Ureter (tissue), 1 donor: ENCODE measurements around the gene AP1G2. TPM values are rescaled to one million over a fixed set of nuclear protein-coding genes. Genes with fewer than 3 reads are reported as not detected.
"Not testable (repeated sequence)": the region's sequence is repeated elsewhere in the genome, so short reads cannot be mapped to it uniquely, and the experiment has no call there.

Source experiments
- DNase-seq: peaks from one replicate; pipeline ENCODE4 v3.0.0-alpha.2; 2020; ENCODE audit warnings: low spot score
- total RNA-seq: library from RNA; stranded (reverse); gene quantifications from one replicate; pipeline ENCODE4 v1.2.4, GENCODE V29; 2023
- donor health status: DM: yes; HTN: yes; CAD: no.

The AP1G2 gene, protein sequence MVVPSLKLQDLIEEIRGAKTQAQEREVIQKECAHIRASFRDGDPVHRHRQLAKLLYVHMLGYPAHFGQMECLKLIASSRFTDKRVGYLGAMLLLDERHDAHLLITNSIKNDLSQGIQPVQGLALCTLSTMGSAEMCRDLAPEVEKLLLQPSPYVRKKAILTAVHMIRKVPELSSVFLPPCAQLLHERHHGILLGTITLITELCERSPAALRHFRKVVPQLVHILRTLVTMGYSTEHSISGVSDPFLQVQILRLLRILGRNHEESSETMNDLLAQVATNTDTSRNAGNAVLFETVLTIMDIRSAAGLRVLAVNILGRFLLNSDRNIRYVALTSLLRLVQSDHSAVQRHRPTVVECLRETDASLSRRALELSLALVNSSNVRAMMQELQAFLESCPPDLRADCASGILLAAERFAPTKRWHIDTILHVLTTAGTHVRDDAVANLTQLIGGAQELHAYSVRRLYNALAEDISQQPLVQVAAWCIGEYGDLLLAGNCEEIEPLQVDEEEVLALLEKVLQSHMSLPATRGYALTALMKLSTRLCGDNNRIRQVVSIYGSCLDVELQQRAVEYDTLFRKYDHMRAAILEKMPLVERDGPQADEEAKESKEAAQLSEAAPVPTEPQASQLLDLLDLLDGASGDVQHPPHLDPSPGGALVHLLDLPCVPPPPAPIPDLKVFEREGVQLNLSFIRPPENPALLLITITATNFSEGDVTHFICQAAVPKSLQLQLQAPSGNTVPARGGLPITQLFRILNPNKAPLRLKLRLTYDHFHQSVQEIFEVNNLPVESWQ
- 248 TPM for total RNA-seq

GRCh38 chr14:23567186-23568020 lies at the start of gene AP1G2:
AP1G2 (minus strand) TSS chr14:23567791; CDS start chr14:23567314, 477 bp downstream.
- peak; percentile 95 for DNase-seq

GRCh38 chr14:23615856-23616255 lies 48.3 kb upstream of the AP1G2 start:
- DNase-seq: no peak

DNA sequence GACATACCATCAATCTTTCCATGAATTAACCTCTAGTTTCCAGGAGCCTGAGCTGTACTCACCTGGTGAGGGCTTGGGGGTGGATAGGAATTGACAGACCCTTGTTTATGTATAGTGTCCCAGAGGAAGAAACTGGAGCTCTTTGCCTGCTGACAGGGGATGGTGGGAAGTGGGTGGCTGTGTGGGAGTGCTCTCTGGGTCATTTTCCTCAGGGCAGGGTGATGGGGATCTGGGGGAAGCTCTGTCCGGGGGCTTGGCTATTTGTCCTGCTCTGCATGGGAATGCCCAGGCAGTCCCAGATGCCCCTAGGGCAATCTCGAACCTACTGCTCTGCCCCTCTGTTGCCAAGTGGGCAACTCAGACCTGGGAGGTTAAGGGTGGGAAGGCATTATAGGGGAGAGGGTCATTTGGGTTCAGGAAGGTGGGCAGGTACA lies 46.8 kb upstream of the AP1G2 start:
- DNase-seq: no peak

DNA sequence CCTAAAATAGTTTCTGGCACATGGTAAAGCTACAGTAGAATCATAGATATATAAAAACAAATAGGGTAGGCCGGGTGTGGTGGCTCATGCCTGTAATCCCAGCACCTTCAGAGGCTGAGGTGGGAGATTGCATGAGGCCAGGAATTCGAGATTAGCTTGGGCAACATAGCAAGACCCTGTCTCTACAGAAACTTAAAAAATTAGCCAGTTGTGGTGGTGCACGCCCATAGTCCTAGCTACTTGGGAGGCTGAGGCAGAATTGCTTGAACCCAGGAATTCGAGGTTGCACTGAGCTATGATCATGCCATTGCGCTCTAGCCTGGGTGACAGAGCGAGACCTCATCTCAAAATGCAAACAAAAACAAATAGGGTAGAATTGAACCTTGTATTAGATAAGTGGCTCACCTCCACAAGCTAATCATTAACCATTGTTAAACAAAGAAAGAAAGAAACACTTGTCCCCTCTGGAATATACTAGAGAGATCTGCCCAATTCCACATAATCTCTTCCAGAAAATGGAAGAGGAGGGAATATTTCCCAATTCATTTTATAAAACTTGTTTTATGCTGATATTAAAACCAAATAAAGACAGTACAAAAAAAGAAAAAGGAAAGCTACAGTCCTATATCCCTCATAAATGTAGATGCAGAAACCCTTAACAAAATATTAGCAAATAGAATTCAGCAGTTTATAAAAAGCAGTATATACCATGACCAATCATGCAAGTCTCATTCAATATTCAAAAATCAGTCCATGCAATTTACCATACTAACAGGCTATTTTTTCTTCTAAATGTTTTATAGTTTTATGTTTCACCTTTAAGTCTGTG lies 45.9 kb upstream of the AP1G2 start:
- no peak for DNase-seq

DNA sequence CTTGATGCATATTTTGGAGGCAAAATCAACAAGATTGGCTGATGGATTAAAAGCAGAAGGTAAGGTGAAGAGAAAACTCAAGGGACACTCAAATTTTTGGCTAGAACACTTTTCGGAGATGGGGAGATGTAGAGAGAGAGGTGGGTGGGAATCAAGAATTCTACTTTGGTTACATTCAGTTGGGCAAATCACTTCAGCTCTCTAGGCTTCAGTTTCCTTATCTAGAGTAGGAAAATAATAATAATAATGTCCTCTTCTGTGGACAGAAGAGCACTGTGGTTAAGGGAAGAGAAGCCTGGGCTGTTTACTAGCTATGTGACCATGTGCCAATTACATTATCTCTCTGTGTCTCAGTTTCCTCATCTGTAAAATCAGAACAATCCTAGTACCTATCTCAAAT lies 45.2 kb upstream of the AP1G2 start:
- no peak for DNase-seq

- DNase-seq: no peak
Observed at GRCh38 chr14:23612354-23612732, 44.8 kb upstream of the AP1G2 start.

DNA sequence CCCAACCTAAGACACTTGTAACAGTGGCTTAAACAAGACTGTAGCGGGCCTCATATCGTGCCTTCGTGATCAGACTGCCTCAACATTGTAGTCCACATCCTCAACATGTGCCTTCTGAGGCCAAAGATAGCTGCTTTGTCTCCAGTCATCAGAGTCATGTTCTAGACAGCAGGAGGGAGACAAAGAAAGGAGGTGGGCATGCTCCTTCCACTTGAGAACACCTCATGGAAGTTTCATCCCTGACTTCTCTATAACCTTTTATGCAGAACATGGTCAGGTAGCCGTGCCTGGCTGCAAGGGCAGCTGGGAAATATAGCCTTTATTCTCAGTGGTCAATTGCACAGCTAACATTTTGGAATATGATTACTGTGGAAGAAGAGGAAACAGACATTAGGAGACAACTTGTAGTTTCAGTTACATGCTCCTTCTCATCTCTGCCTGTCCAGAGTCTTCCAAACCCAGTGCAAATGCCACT lies 43.3 kb upstream of the AP1G2 start:
- DNase-seq: no peak

DNA sequence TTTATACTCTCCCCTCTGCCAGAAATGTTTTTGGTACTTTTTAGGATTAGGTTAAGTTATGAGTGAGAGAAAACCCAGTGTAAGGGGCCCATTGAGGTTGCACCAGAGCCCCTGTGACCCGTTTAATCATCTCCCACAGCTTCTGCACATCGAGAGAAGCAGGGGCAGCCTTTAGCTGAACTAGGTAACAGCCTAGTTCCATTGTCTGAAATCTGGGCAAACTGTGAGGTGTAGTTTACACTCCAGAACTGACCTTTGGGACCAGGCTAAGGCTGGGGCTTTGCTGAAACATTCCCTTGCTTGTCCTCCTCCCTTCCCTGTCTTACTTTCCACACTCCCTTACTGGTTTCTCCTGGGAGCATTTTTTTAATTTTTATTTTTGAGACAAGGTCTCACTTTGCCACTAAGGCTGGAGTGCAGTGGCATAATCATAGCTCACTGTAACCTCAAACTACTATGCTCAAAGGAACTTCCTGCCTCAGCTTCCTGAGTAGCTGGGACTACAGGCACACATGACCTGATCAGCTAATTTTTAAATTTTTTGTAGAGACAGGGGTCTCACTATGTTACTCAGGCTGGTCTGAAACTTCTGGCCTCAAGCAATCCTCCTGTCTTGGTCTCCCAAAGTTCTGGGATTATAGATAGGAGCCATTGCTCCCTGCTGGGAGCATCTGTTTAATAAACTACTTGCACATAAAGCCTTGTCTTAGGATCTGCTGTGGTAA lies 42.7 kb upstream of the AP1G2 start:
- no peak for DNase-seq

- not testable (repeated sequence) for DNase-seq
Observed at GRCh38 chr14:23609411-23610089, 42.0 kb upstream of the AP1G2 start.

- no peak for DNase-seq
Observed at GRCh38 chr14:23609001-23609400, 41.4 kb upstream of the AP1G2 start.

DNA sequence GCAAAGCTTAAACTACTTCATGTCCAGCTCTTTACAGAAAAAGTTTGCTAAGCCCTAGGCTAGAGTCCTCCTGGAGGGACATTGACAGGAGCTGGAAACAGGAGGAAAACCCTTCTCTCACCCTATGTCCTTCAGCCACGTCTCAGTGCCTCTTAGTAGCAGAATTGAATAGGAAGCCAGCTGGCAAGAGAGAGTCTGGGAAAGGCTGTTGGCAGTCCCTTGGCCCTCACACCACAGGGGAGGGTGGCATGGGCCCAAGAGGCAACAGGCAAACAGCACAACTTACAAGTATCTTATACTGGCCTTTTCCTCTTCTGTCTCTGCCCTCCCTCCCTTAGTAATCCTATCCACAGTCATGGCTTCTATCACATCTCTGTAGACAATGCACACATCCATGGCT lies 40.9 kb upstream of the AP1G2 start:
- no peak for DNase-seq

- no peak for DNase-seq
Observed at GRCh38 chr14:23605931-23606585, 38.5 kb upstream of the AP1G2 start.

DNA sequence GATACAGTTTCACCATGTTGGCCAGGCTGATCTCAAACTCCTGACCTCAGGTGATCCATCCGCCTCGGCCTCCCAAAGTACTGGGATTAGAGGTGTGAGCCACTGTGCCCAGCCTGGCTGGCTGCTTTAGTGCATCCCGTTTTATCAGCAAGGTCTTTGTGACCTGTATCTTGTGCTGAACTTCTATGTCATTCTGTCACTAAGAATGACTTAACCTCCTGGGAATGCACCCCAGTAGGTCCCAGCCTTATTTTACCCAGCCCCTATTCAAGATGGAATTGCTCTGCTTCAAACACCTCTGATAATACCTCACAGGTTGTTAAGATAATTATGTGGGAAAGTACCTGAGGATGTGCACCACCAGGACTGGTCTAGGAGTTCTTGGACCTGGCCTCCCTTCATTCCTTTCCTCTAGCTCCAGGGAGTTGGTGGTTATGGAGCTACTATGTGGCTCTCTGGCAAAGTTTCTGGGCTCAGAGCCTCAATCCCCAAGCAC lies 37.1 kb upstream of the AP1G2 start:
- DNase-seq: no peak

DNA sequence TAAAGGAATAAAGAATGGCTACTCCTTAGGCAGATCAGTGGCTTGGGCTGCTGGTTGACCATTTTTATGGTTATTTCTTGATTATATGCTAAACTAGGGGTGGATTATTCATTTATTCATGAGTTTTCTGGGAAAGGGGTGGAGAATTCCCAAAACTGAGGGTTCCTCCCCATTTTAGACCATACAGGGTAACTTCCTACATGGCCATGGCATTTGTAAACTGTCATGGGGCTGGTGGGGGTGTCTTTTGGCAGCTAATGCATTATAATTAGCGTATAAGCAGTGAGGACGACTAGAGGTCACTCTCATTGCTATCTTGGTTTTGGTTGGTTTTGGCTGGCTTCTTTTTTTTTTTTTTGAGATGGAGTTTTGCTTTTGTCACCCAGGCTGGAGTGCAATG lies 36.6 kb upstream of the AP1G2 start:
- DNase-seq: no peak

DNA sequence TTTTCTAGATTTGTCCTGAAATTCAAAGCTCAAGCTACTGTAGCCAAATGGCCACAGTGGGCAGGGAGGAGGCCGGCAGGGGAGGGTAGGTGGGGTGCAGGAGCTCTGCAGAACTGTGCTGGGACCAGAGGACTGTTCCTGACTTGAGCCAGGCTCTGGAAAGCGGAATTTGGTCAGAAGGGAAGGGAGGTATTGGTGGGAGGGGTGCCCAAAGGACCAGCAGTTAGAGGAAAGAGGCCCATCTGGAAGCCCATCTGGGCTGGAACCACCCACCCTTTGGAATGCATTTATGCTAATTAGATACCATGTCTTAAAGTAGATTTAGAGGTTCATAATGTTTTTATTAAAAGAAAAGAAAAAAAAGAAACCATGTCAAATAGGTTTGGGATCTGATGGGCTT lies 35.5 kb upstream of the AP1G2 start:
- no peak for DNase-seq

DNA sequence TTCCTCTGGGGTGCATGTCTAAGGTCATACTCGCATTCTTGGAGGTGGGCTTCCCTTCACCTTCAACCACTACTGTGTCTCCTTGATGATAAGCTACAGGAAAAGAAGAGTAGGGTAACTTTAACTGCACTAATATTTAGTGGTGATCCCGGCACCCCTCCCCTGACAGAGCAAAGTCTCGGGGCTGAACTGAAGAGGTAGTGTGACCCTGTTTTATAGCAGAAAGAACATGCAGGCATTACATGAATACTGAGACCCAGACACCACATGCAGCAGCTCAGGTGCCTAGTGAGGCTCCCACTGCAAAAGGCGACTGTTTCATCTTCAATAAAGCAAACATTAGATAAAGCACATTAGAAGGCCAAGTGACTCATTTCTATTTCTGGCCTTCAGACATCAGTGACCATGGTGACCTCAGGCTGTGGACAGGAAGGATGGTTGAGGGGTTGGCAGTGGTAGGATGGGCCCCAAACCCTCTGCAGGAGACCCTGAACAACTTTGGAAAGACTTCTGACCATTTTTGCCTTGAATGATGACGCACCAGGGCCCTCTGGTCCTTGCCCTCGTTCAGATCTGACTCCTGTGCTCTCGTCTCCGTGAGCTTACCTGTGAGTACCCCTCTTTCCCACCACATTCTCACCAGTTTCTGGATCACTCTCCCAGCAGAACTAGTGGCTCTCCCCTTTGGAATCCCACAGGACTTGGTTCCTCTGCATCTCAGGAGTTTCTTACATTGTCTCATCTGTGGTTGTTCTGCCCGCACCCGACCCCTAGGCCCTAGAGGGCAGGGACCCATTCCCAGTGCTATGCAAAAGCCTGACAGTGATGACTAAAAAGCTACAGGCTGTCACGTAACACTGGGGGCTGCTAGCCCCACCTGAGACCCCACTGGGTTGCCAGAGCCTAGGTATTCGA lies 34.8 kb upstream of the AP1G2 start:
- DNase-seq: no peak

- no peak for DNase-seq
Observed at GRCh38 chr14:23601845-23602180, 34.2 kb upstream of the AP1G2 start.

- DNase-seq: no peak
Observed at GRCh38 chr14:23601424-23601823, 33.8 kb upstream of the AP1G2 start.
